Hepatocyte (in vitro differentiated cells): ENCODE data around the gene CEP76.

Source experiments
- CTCF ChIP-seq: fragments of 200-600 bp; sonication (generic); IDR thresholded peaks from 2 replicates; pipeline ENCODE4 v1.5.1; 2016; ENCODE audit warnings: antibody characterized with exemption, mild to moderate bottlenecking; ENCODE audit not compliant: poor library complexity
- EZH2 ChIP-seq: fragments of 200-600 bp; sonication (generic); IDR thresholded peaks from 2 replicates; pipeline ENCODE4 v1.6.1; 2016; ENCODE audit warnings: antibody characterized with exemption, mild to moderate bottlenecking, borderline replicate concordance
- EZH2phosphoT487 ChIP-seq: fragments of 200-600 bp; sonication (generic); IDR thresholded peaks from one replicate; pipeline ENCODE4 v1.6.1; 2018; ENCODE audit warnings: antibody characterized with exemption, mild to moderate bottlenecking, low read depth, moderate library complexity; ENCODE audit not compliant: unreplicated experiment, severe bottlenecking

GRCh38 chr18:12628706-12629702 lies 73.5 kb downstream of the CEP76 start:
- TF ChIP-seq CTCF (no peak), EZH2 (no peak), EZH2phosphoT487 (no peak)
